ENCODE measurements around the gene MPO. TPM values are rescaled to one million over a fixed set of nuclear protein-coding genes. Genes with fewer than 3 reads are reported as not detected.

MPO gene
- total RNA-seq, 1 experiment from 2014 or later, result not detected

- Histone ChIP-seq H4K20me1 (ENCODE audit: insufficient read depth) (no peaks in the 10 kb centered on the region), H3K79me2 (ENCODE audit: low read depth) (no peaks in the 10 kb centered on the region), H3K36me3 (ENCODE audit: low read depth) (no peaks in the 10 kb centered on the region), H3K27ac (no peak overlapping the region), H3K4me3 (no peak overlapping the region), H3K4me2 (no peak overlapping the region), H3K4me1 (replicated peaks; ENCODE audit: insufficient read depth) (no peaks in the 10 kb centered on the region), H3K9me3 (ENCODE audit: insufficient read depth, low read depth) (no peaks in the 10 kb centered on the region), H3K9me2 (ENCODE audit: insufficient read depth) (no peaks in the 10 kb centered on the region), H3K27me3 (ENCODE audit: insufficient read depth, low read depth) (peaks cover 72% of the 10 kb centered on the region), H2AFZ (no peak overlapping the region), H3F3A (ENCODE audit: insufficient read depth, low read depth) (no peaks in the 10 kb centered on the region)
- intact Hi-C loops (cut with micrococcal nuclease; ENCODE audit: unreplicated experiment), result no loop called here
- no peak for TF ChIP-seq CTCF (conservative IDR thresholded peaks at IDR 0.05)
- no peak for TF ChIP-seq EZH2 (IDR thresholded peaks at IDR 0.05; ENCODE audit: low read depth)
- no peak for DNase-seq
- ChIA-PET CTCF (no interaction called here), POLR2A (ENCODE audit: unreplicated experiment) (no interaction called here)
- no TSS peak for BruUV-seq (replicated peaks)
Observed at GRCh38 chr17:58322581-58323185, 41.9 kb upstream of the MPO start.

GRCh38 chr17:58321571-58322525, 41.1 kb upstream of the MPO start:
- no peak for DNase-seq
- Histone ChIP-seq H3K9me2 (ENCODE audit: insufficient read depth) (no peaks in the 10 kb centered on the region), H3F3A (ENCODE audit: insufficient read depth, low read depth) (no peaks in the 10 kb centered on the region), H3K4me3 (no peak overlapping the region), H3K79me2 (ENCODE audit: low read depth) (no peaks in the 10 kb centered on the region), H3K36me3 (ENCODE audit: low read depth) (no peaks in the 10 kb centered on the region), H3K4me1 (replicated peaks; ENCODE audit: insufficient read depth) (no peaks in the 10 kb centered on the region), H3K9me3 (ENCODE audit: insufficient read depth, low read depth) (no peaks in the 10 kb centered on the region), H3K27me3 (ENCODE audit: insufficient read depth, low read depth) (peaks cover 68% of the 10 kb centered on the region), H2AFZ (no peak overlapping the region), H3K27ac (no peak overlapping the region), H4K20me1 (ENCODE audit: insufficient read depth) (no peaks in the 10 kb centered on the region), H3K4me2 (no peak overlapping the region)
- intact Hi-C loops (cut with micrococcal nuclease; ENCODE audit: unreplicated experiment), result no loop called here
- TF ChIP-seq EZH2 (IDR thresholded peaks at IDR 0.05; ENCODE audit: low read depth) (no peak), CTCF (conservative IDR thresholded peaks at IDR 0.05) (no peak)
- POLR2A ChIA-PET (ENCODE audit: unreplicated experiment), result no interaction called here
- CTCF ChIA-PET, result no interaction called here
- BruUV-seq (replicated peaks), result no TSS peak

- CTCF ChIA-PET, result no interaction called here
Observed at GRCh38 chr17:58320570-58321323, 40.0 kb upstream of the MPO start.

More at GRCh38 chr17:58320570-58321323, 40.0 kb upstream of the MPO start:
- H3K27me3 ChIP-seq (ENCODE audit: insufficient read depth, low read depth), result peaks cover 66% of the 10 kb centered on the region
- no peaks in the 10 kb centered on the region for H3K9me2 ChIP-seq (ENCODE audit: insufficient read depth)
- DNase-seq, result no peak
- POLR2A ChIA-PET (ENCODE audit: unreplicated experiment), result interaction anchor here (0.7 kb wide), 1 partner anchor 31 kb away, joined by 4 read pairs; the partner anchor contains the start of gene SUPT4H1
- H3K4me3 ChIP-seq, result no peak overlapping the region
- no peaks in the 10 kb centered on the region for H3K4me1 ChIP-seq (replicated peaks; ENCODE audit: insufficient read depth)
- H4K20me1 ChIP-seq (ENCODE audit: insufficient read depth), result no peaks in the 10 kb centered on the region
- H3K4me2 ChIP-seq, result no peak overlapping the region
- no peaks in the 10 kb centered on the region for H3K36me3 ChIP-seq (ENCODE audit: low read depth)
- intact Hi-C loops (cut with micrococcal nuclease; ENCODE audit: unreplicated experiment), result no loop called here
- no peaks in the 10 kb centered on the region for H3K79me2 ChIP-seq (ENCODE audit: low read depth)
- H2AFZ ChIP-seq, result no peak overlapping the region
- TF ChIP-seq EZH2 (IDR thresholded peaks at IDR 0.05; ENCODE audit: low read depth), result no peak
- no peak for TF ChIP-seq CTCF (conservative IDR thresholded peaks at IDR 0.05)
- H3F3A ChIP-seq (ENCODE audit: insufficient read depth, low read depth), result no peaks in the 10 kb centered on the region
- H3K27ac ChIP-seq, result no peak overlapping the region
- H3K9me3 ChIP-seq (ENCODE audit: insufficient read depth, low read depth), result no peaks in the 10 kb centered on the region
- BruUV-seq (replicated peaks), result no TSS peak

All from PC-9 (cell line).